DOHH2 (cell line): Measurements from ENCODE around the gene TRIM38.

Source experiments
- H3F3A ChIP-seq: fragments of 200-600 bp; sonication (generic), shearing (Covaris generic); 2 replicates; pipeline ENCODE4 v1.6.0; 2016; ENCODE audit warnings: antibody characterized with exemption, mild to moderate bottlenecking; ENCODE audit not compliant: control insufficient read depth, insufficient read depth
- H3K27ac ChIP-seq: fragments of 200-600 bp; sonication (generic); 2 replicates; pipeline ENCODE4 v1.5.1; 2014; ENCODE audit warnings: low read depth, mild to moderate bottlenecking, low read length, moderate library complexity
- H3K27me3 ChIP-seq: fragments of 200-600 bp; sonication (generic); 2 replicates; pipeline ENCODE4 v1.6.1; 2014; ENCODE audit warnings: mild to moderate bottlenecking, low read length, mixed read lengths; ENCODE audit not compliant: control insufficient read depth
- H3K36me3 ChIP-seq: fragments of 200-600 bp; sonication (generic); 2 replicates; pipeline ENCODE4 v1.6.1; 2014; ENCODE audit warnings: mild to moderate bottlenecking, low read length, moderate library complexity, mixed read lengths; ENCODE audit not compliant: control insufficient read depth
- H3K4me1 ChIP-seq: fragments of 200-600 bp; sonication (generic); 2 replicates; pipeline ENCODE4 v1.6.1; 2014; ENCODE audit warnings: mild to moderate bottlenecking, low read length, mixed read lengths; ENCODE audit not compliant: control insufficient read depth
- H3K4me2 ChIP-seq: fragments of 200-600 bp; sonication (generic); 2 replicates; pipeline ENCODE4 v1.6.0; 2014; ENCODE audit warnings: mild to moderate bottlenecking, low read length, moderate library complexity
- H3K4me3 ChIP-seq: fragments of 200-600 bp; sonication (generic); 2 replicates; pipeline ENCODE4 v1.5.1; 2014; ENCODE audit warnings: mild to moderate bottlenecking, low read length, mixed read lengths
- H3K79me2 ChIP-seq: fragments of 200-600 bp; sonication (generic); 2 replicates; pipeline ENCODE4 v1.6.1; 2014; ENCODE audit warnings: mild to moderate bottlenecking, low read length, mixed read lengths; ENCODE audit not compliant: control insufficient read depth
- H3K9me2 ChIP-seq: fragments of 200-600 bp; sonication (generic); replicated peaks from 2 replicates; pipeline ENCODE4 v1.6.1; 2014; ENCODE audit warnings: mild to moderate bottlenecking, low read length, mixed read lengths; ENCODE audit not compliant: control insufficient read depth
- H3K9me3 ChIP-seq: fragments of 200-600 bp; sonication (generic); 2 replicates; pipeline ENCODE4 v1.6.1; 2014; ENCODE audit warnings: antibody characterized with exemption, low read length, mixed read lengths; ENCODE audit not compliant: control insufficient read depth, insufficient read depth
- H4K20me1 ChIP-seq: fragments of 200-600 bp; sonication (generic); 2 replicates; pipeline ENCODE4 v1.6.0; 2014; ENCODE audit warnings: low read depth, mild to moderate bottlenecking, antibody characterized with exemption, low read length, moderate library complexity; ENCODE audit not compliant: control insufficient read depth, insufficient read depth
- EZH2phosphoT487 ChIP-seq: fragments of 200-600 bp; sonication (generic); IDR thresholded peaks from 2 replicates; pipeline ENCODE4 v1.6.1; 2017; ENCODE audit warnings: borderline replicate concordance, mild to moderate bottlenecking, antibody characterized with exemption, low read length, moderate library complexity, mixed read lengths
- TF ChIP-seq, protein P1 (sequence below): fragments of 200-600 bp; sonication (generic); IDR thresholded peaks from one replicate; pipeline ENCODE4 v1.5.1; 2014; ENCODE audit warnings: antibody characterized with exemption, mild to moderate bottlenecking, low read depth, low read length; ENCODE audit not compliant: poor library complexity, severe bottlenecking

TRIM38 gene

DNA sequence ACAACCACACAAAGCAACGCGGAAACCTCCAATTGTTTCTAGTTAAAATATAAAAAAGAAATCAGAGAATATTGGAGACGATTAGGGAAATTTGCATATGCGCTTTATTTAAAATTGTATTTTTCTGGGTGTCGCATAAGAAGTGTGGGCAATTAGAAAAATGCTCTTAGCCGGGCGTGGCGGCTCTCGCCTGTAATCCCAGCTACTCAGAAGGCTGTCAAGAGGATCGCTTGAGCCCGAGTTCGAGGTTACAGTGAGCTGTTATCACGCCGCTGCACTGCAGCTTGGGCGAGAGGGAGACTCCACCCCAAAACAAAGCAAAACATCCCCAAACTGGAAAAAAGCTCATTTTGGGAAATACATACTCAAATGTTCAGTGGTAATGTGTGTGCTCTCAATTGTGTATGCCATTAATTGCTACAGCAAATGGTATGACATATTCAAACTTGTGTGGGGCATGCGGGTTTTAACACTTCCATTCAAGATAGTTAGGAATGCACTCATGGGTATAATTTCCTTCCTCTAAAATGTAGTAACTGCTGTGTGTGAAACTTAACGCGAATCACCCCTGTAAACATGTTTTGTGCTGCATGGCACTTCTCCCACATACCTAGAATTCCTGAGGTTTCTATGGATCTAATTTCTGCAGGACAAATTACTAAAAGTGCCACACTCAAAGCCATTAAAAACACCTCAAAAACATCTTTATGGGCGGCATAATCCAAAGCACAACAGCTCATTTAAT is 69.9 kb downstream of the TRIM38 start:
- Histone ChIP-seq H4K20me1 (no peaks in the 10 kb centered on the region), H3K9me2 (no peaks in the 10 kb centered on the region), H3K36me3 (peaks cover 15% of the 10 kb centered on the region), H3K27me3 (no peaks in the 10 kb centered on the region), H3K4me2 (peak overlapping the region; percentile 92), H3K27ac (peak overlapping the region; percentile 98), H3K9me3 (no peaks in the 10 kb centered on the region), H3F3A (peaks cover 48% of the 10 kb centered on the region), H3K4me3 (peak overlapping the region; percentile 91), H3K79me2 (no peaks in the 10 kb centered on the region), H3K4me1 (peaks cover 66% of the 10 kb centered on the region)
- TF ChIP-seq, protein P1, sequence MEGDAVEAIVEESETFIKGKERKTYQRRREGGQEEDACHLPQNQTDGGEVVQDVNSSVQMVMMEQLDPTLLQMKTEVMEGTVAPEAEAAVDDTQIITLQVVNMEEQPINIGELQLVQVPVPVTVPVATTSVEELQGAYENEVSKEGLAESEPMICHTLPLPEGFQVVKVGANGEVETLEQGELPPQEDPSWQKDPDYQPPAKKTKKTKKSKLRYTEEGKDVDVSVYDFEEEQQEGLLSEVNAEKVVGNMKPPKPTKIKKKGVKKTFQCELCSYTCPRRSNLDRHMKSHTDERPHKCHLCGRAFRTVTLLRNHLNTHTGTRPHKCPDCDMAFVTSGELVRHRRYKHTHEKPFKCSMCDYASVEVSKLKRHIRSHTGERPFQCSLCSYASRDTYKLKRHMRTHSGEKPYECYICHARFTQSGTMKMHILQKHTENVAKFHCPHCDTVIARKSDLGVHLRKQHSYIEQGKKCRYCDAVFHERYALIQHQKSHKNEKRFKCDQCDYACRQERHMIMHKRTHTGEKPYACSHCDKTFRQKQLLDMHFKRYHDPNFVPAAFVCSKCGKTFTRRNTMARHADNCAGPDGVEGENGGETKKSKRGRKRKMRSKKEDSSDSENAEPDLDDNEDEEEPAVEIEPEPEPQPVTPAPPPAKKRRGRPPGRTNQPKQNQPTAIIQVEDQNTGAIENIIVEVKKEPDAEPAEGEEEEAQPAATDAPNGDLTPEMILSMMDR = no peak
- TF ChIP-seq EZH2phosphoT487 = no peak

DNA sequence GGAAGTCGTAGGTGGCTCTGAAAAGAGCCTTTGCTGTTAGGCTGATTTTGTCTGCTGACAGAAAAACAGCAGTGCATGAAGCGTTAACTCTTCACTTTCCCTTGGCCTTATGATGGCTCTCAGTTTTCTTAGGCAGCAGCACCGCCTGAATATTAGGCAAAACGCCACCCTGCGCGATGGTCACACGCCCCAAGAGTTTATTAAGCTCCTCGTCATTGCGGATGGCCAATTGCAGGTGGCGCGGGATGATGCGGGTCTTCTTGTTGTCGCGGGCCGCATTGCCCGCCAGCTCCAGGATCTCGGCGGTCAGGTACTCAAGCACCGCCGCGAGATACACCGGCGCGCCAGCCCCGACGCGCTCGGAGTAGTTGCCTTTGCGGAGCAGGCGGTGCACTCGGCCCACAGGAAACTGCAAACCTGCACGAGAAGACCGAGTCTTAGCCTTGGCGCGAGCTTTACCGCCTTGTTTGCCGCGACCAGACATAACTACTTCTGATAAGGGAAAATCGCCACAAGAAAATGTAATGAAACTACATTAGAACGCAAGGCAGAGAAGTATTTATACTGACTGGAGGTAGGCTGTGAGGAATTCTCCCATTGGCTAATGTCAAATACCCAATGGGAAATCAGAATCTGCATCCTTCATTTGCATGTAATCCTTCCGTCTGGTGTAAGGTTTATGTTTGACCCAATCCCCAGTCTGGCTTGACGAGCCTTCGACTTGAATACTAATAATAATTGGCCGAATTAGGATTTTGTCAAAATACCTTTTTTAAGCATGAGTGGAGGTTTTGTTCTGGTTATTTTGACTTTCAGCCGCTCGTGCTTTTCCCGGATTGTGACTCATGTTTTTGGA is 70.7 kb downstream of the TRIM38 start:
- Histone ChIP-seq H3K9me3 (no peaks in the 10 kb centered on the region), H3K4me1 (peaks cover 58% of the 10 kb centered on the region), H3K9me2 (no peaks in the 10 kb centered on the region), H4K20me1 (no peaks in the 10 kb centered on the region), H3K27me3 (no peaks in the 10 kb centered on the region), H3K36me3 (peaks cover 13% of the 10 kb centered on the region), H3K79me2 (no peaks in the 10 kb centered on the region), H3F3A (peaks cover 40% of the 10 kb centered on the region), H3K4me3 (peak overlapping the region; percentile 91), H3K27ac (peak overlapping the region; percentile 98), H3K4me2 (peak overlapping the region; percentile 92)
- TF ChIP-seq, protein P1 = no peak
- TF ChIP-seq EZH2phosphoT487 = no peak

DNA sequence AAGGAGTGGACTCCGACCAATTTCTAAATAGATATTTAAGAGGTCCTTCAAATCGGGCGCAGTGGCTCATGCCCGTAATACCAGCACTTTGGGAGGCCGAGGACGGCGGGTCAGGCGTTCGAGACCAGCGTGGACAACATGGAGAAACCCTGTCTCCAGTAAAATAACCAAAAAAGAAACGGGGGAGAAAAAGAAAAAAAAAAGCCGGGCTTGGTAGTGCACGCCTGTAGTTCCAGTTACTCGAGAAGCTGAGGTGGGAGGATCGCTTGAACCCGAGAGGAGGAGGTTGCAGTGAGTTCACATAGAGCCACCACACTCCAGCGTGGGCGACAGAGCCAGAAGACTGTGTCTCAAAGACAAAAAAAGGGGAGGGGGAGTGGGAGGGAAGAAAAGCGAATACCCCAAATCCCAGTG is 71.3 kb downstream of the TRIM38 start:
- Histone ChIP-seq H3K9me3 (no peaks in the 10 kb centered on the region), H3K36me3 (peaks cover 12% of the 10 kb centered on the region), H3F3A (peaks cover 37% of the 10 kb centered on the region), H4K20me1 (no peaks in the 10 kb centered on the region), H3K27ac (peak overlapping the region; percentile 98), H3K4me2 (peak overlapping the region; percentile 92), H3K9me2 (no peaks in the 10 kb centered on the region), H3K27me3 (no peaks in the 10 kb centered on the region), H3K4me3 (peak overlapping the region; percentile 91), H3K4me1 (peaks cover 52% of the 10 kb centered on the region), H3K79me2 (no peaks in the 10 kb centered on the region)
- no peak for TF ChIP-seq EZH2phosphoT487
- TF ChIP-seq, protein P1 = no peak
